ENCODE measurements around the gene FRAT1.

FRAT1 gene

DNA sequence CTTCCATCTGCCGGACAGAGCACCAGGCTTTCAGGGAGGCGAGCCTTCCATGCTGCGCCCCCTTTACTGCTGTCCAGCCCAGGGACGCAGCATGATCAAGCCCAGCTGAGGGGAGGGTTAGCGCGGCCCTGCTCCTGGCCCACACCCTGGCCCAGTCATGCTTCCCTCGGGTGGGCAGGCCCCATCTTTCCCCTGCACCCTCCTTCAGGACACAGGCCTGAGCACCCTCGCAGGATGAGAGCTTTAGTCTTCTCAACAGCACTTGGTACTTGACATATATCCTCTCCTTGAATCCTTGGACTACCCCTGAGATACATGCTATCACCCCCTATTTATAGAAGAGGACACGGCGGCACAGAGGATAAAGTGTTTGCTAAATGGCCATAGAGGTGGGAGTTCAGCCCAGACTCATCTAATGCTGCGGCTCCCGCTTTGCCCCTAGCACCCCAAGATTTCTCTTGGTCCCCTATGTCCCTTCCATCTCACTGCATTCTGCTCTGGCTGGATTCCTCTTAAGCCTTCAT, 48.1 kb downstream of the FRAT1 start:
- DNase-seq, result no peak
